HG02642 (cell line): ENCODE results near the gene ELOVL1.
"Not testable (repeated sequence)": the region's sequence is repeated elsewhere in the genome, so short reads cannot be mapped to it uniquely, and the experiment has no call there.

Experiments
- ATAC-seq: cut with Tn5 transposase; IDR thresholded peaks from one replicate; pipeline ENCODE4 v1.9.1; 2021; ENCODE audit warnings: mild to moderate bottlenecking; ENCODE audit not compliant: unreplicated experiment, poor library complexity

Gene ELOVL1

GRCh38 chr1:43367904-43368645 is at the start of gene ELOVL1:
Gene ELOVL1, minus strand, starts transcription at chr1:43368011. Its CDS starts 2,402 bp downstream, at chr1:43365609.
- ATAC-seq, result peak; percentile 76

GRCh38 chr1:43415901-43416300 is 48.1 kb upstream of the ELOVL1 start:
- ATAC-seq, result no peak

- no peak for ATAC-seq
Observed at GRCh38 chr1:43414634-43415223, 46.9 kb upstream of the ELOVL1 start.

- ATAC-seq, result not testable (repeated sequence)
Observed at GRCh38 chr1:43413426-43413825, 45.6 kb upstream of the ELOVL1 start.

- ATAC-seq, result no peak
Observed at GRCh38 chr1:43410571-43410970, 42.8 kb upstream of the ELOVL1 start.

- no peak for ATAC-seq
Observed at GRCh38 chr1:43405876-43406234, 38.0 kb upstream of the ELOVL1 start.

- ATAC-seq, result no peak
Observed at GRCh38 chr1:43405219-43405875, 37.5 kb upstream of the ELOVL1 start.

GRCh38 chr1:43404353-43404752 is 36.5 kb upstream of the ELOVL1 start:
- ATAC-seq, result no peak

GRCh38 chr1:43402089-43402865 is 34.5 kb upstream of the ELOVL1 start:
- ATAC-seq, result no peak

GRCh38 chr1:43400441-43400840 is 32.6 kb upstream of the ELOVL1 start:
- not testable (repeated sequence) for ATAC-seq

- no peak for ATAC-seq
Observed at GRCh38 chr1:43398227-43398626, 30.4 kb upstream of the ELOVL1 start.

GRCh38 chr1:43396059-43396458 is 28.2 kb upstream of the ELOVL1 start:
- no peak for ATAC-seq

- ATAC-seq, result no peak
Observed at GRCh38 chr1:43395523-43395922, 27.7 kb upstream of the ELOVL1 start.

GRCh38 chr1:43392702-43393101 is 24.9 kb upstream of the ELOVL1 start:
- ATAC-seq, result no peak

GRCh38 chr1:43389326-43390313 is 21.8 kb upstream of the ELOVL1 start, which contains the start of the genes MED8 and SZT2:
Gene MED8, minus strand, starts transcription at chr1:43389800. Its CDS starts 36 bp downstream, at chr1:43389764.
Gene SZT2, plus strand, starts transcription at chr1:43389899. Its CDS starts 70 bp downstream, at chr1:43389969.
- ATAC-seq, result peak; percentile 91

- ATAC-seq, result no peak
Observed at GRCh38 chr1:43388613-43389012, 20.8 kb upstream of the ELOVL1 start.

- ATAC-seq, result no peak
Observed at GRCh38 chr1:43387976-43388599, 20.3 kb upstream of the ELOVL1 start.

- no peak for ATAC-seq
Observed at GRCh38 chr1:43386676-43387075, 18.9 kb upstream of the ELOVL1 start.

- no peak for ATAC-seq
Observed at GRCh38 chr1:43383449-43383848, 15.6 kb upstream of the ELOVL1 start.
